IMR-90 (cell line): ENCODE measurements around the gene SELENOV. TPM values are rescaled to one million over a fixed set of nuclear protein-coding genes. Genes with fewer than 3 reads are reported as not detected.

Source experiments
- ATAC-seq: fragments of 200-7000 bp; cut with Tn5 transposase; 2 replicates; pipeline ENCODE4 v1.9.1; 2020; ENCODE audit warnings: low read depth, mild to moderate bottlenecking, moderate library complexity
- BruUV-seq: library from RNA; stranded (reverse); fragments of 400-500 nt; replicated peaks from 2 replicates; lab custom pipeline; 2021; lab: Mats Ljungman, UMichigan
- CTCF ChIA-PET: fragments of 300-600 bp; formaldehyde crosslinking; extraction: SDS; loops from one replicate; lab custom pipeline; 2021; ENCODE audit warnings: antibody characterized with exemption; lab: Yijun Ruan, JAX
- POLR2A ChIA-PET: fragments of 300-600 bp; sonication (Branson Sonifier 250); formaldehyde crosslinking; loops from one replicate; lab custom pipeline; 2022; ENCODE audit warnings: antibody characterized with exemption; ENCODE audit not compliant: unreplicated experiment; lab: Charles Lee
- DNase-seq: peaks from one replicate; pipeline ENCODE4 v3.0.0; 2013
- H2AFZ ChIP-seq: replicated peaks from 2 replicates; pipeline ENCODE3; 2013; ENCODE audit warnings: low read length, mild to moderate bottlenecking; ENCODE audit not compliant: poor library complexity
- H2AK5ac ChIP-seq: 2 replicates; pipeline ENCODE4 v1.6.1; 2013; ENCODE audit warnings: low read depth, low read length, inconsistent platforms
- H2AK9ac ChIP-seq: replicated peaks from 2 replicates; pipeline ENCODE3; 2013; ENCODE audit warnings: mild to moderate bottlenecking, low read depth, low read length, moderate library complexity; ENCODE audit not compliant: poor library complexity
- H2BK120ac ChIP-seq: 2 replicates; pipeline ENCODE4 v1.6.1; 2013; ENCODE audit warnings: low read depth, low read length, inconsistent platforms
- H2BK15ac ChIP-seq: 3 replicates; pipeline ENCODE4 v1.6.1; 2013; ENCODE audit warnings: low read depth, low read length, inconsistent platforms
- H2BK20ac ChIP-seq: 2 replicates; pipeline ENCODE4 v1.6.1; 2013; ENCODE audit warnings: low read depth, mild to moderate bottlenecking, inconsistent platforms, low read length, moderate library complexity
- H2BK5ac ChIP-seq: 2 replicates; pipeline ENCODE4 v1.6.1; 2013; ENCODE audit warnings: mild to moderate bottlenecking, low read depth, low read length, inconsistent platforms; ENCODE audit not compliant: poor library complexity, severe bottlenecking
- H3K14ac ChIP-seq: replicated peaks from 2 replicates; pipeline ENCODE4 v1.6.1; 2013; ENCODE audit warnings: low read depth, low read length, inconsistent platforms
- H3K18ac ChIP-seq: 2 replicates; pipeline ENCODE4 v1.6.1; 2013; ENCODE audit warnings: low read depth, low read length, control low read depth
- H3K23ac ChIP-seq: 2 replicates; pipeline ENCODE4 v1.6.1; 2013; ENCODE audit warnings: low read depth, low read length, inconsistent platforms
- H3K27ac ChIP-seq: 2 replicates; pipeline ENCODE4 v1.5.1; 2013; ENCODE audit warnings: mild to moderate bottlenecking, control low read depth, low read length; ENCODE audit not compliant: insufficient read depth
- H3K27me3 ChIP-seq: 2 replicates; pipeline ENCODE4 v1.6.1; 2013; ENCODE audit warnings: low read length; ENCODE audit not compliant: control insufficient read depth, insufficient read depth
- H3K36me3 ChIP-seq: 2 replicates; pipeline ENCODE4 v1.6.1; 2013; ENCODE audit warnings: low read length, mixed read lengths; ENCODE audit not compliant: control insufficient read depth, insufficient read depth
- H3K4ac ChIP-seq: 2 replicates; pipeline ENCODE4 v1.6.1; 2013; ENCODE audit warnings: low read depth, low read length, inconsistent platforms
- H3K4me1 ChIP-seq: 2 replicates; pipeline ENCODE4 v1.6.1; 2013; ENCODE audit warnings: low read length, mixed read lengths; ENCODE audit not compliant: control insufficient read depth, insufficient read depth
- H3K4me2 ChIP-seq: 2 replicates; pipeline ENCODE4 v1.6.1; 2013; ENCODE audit warnings: low read depth, mild to moderate bottlenecking, control low read depth, low read length, moderate library complexity
- H3K4me3 ChIP-seq: 2 replicates; pipeline ENCODE4 v1.5.1; 2013; ENCODE audit warnings: low read depth, mild to moderate bottlenecking, control low read depth, low read length, moderate library complexity; ENCODE audit not compliant: insufficient read depth
- H3K56ac ChIP-seq: 2 replicates; pipeline ENCODE4 v1.6.1; 2013; ENCODE audit warnings: low read length, inconsistent platforms; ENCODE audit not compliant: insufficient read depth; ENCODE audit errors: extremely low read depth
- H3K79me1 ChIP-seq, 2 experiments: 2 replicates each; pipeline ENCODE4 v1.6.1; 2013; ENCODE audit warnings: low read length in 2 of 2, inconsistent platforms in 1 of 2, low read depth in 1 of 2
- H3K9ac ChIP-seq: 2 replicates; pipeline ENCODE4 v1.6.1; 2013; ENCODE audit warnings: low read depth, low read length, control low read depth
- H3K9me1 ChIP-seq: 2 replicates; pipeline ENCODE4 v1.6.1; 2013; ENCODE audit warnings: low read length, inconsistent platforms; ENCODE audit not compliant: insufficient read depth
- H3K9me3 ChIP-seq: 2 replicates; pipeline ENCODE4 v1.6.1; 2013; ENCODE audit warnings: low read length; ENCODE audit not compliant: control insufficient read depth, insufficient read depth
- H4K20me1 ChIP-seq: 2 replicates; pipeline ENCODE4 v1.6.1; 2013; ENCODE audit warnings: low read length, inconsistent platforms; ENCODE audit not compliant: insufficient read depth
- H4K5ac ChIP-seq: 2 replicates; pipeline ENCODE4 v1.6.1; 2013; ENCODE audit warnings: mild to moderate bottlenecking, low read depth, low read length, control low read depth
- H4K8ac ChIP-seq, 2 experiments: 2 replicates each; pipeline ENCODE4 v1.6.1; 2013; ENCODE audit warnings: low read depth in 2 of 2, low read length in 2 of 2, control low read depth in 1 of 2, inconsistent platforms in 1 of 2
- H4K91ac ChIP-seq: 2 replicates; pipeline ENCODE4 v1.6.1; 2013; ENCODE audit warnings: low read depth, low read length, inconsistent platforms; ENCODE audit not compliant: insufficient read depth
- BHLHE40 ChIP-seq: fragments of 150-350 bp; IDR thresholded peaks from 2 replicates; pipeline ENCODE4 v1.6.1; 2016; ENCODE audit warnings: mild to moderate bottlenecking, low read depth, low read length
- CHD1 ChIP-seq: IDR thresholded peaks from 2 replicates; pipeline ENCODE4 v1.6.1; 2012; ENCODE audit warnings: low read depth, low read length, improper control_type of control experiment
- FOS ChIP-seq: fragments of 150-350 bp; IDR thresholded peaks from 2 replicates; pipeline ENCODE4 v1.6.1; 2016; ENCODE audit warnings: low read depth, low read length
- MAFK ChIP-seq: IDR thresholded peaks from 2 replicates; pipeline ENCODE4 v1.6.1; 2012; ENCODE audit warnings: low read depth, low read length, improper control_type of control experiment
- MAZ ChIP-seq: IDR thresholded peaks from 2 replicates; pipeline ENCODE4 v1.6.1; 2012; ENCODE audit warnings: low read depth, mild to moderate bottlenecking, low read length, improper control_type of control experiment, moderate library complexity, borderline replicate concordance
- MXI1 ChIP-seq: IDR thresholded peaks from 2 replicates; pipeline ENCODE4 v1.6.1; 2012; ENCODE audit warnings: low read depth, mild to moderate bottlenecking, low read length, moderate library complexity, borderline replicate concordance
- POLR2A ChIP-seq: IDR thresholded peaks from 2 replicates; pipeline ENCODE4 v1.6.1; 2012; ENCODE audit warnings: mild to moderate bottlenecking, low read depth, low read length
- RCOR1 ChIP-seq: IDR thresholded peaks from 2 replicates; pipeline ENCODE4 v1.6.1; 2012; ENCODE audit warnings: mild to moderate bottlenecking, low read length, improper control_type of control experiment; ENCODE audit not compliant: insufficient replicate concordance
- SMC3 ChIP-seq: fragments of 150-350 bp; IDR thresholded peaks from 2 replicates; pipeline ENCODE4 v1.6.1; 2016; ENCODE audit warnings: low read depth, mild to moderate bottlenecking, antibody characterized with exemption, low read length, moderate library complexity
- WGBS, 2 experiments: methylation state at CpG; one replicate each; pipeline versions ENCODE4 v1.1.5 to v1.1.7; 2013; ENCODE audit warnings: missing lambda C conversion rate in 2 of 2; ENCODE audit not compliant: insufficient read length in 1 of 2; ENCODE audit errors: extremely low coverage in 2 of 2; 5-methylcytosine and 5-hydroxymethylcytosine counted together
- dilution Hi-C: fragments of 300-500 bp; cut with HindIII; formaldehyde crosslinking; loops from one replicate; pipeline ENCODE4 v1.14.3; 2018; ENCODE audit warnings: low sequenced_read_pairs; ENCODE audit not compliant: unreplicated experiment
- in situ Hi-C: fragments of 300-500 bp; cut with MboI; formaldehyde crosslinking; loops from 3 replicates; pipeline ENCODE4 v1.14.3; 2019; ENCODE audit warnings: low sequenced_read_pairs, inconsistent platforms, mixed read lengths
- intact Hi-C: fragments of 100-400 bp; cut with micrococcal nuclease; formaldehyde crosslinking; loops from 2 replicates; pipeline ENCODE4 v1.10.0; 2022
- polyA plus RNA-seq, 3 experiments: library from polyadenylated mRNA; depleted of rRNA; stranded (reverse); fragments of >200 nt; gene quantifications; 2 replicates each; pipeline ENCODE4 v1.2.3, GENCODE V29; 2012; ENCODE audit warnings: low replicate concordance in 1 of 3
- total RNA-seq: library from RNA; depleted of rRNA; stranded (reverse); fragments of >200 nt; gene quantifications from 2 replicates; pipeline ENCODE4 v1.2.3, GENCODE V29; 2012
- TF ChIP-seq, protein P1 (sequence below): fragments of 150-350 bp; IDR thresholded peaks from 2 replicates; pipeline ENCODE4 v1.6.1; 2017; ENCODE audit warnings: mild to moderate bottlenecking, antibody characterized with exemption, low read length, low read depth

Gene SELENOV
- total and polyA plus RNA-seq, 2 of the 4 experiments (the other 2 are of a cell fraction) = not detected

- dilution Hi-C loops (no loop called here), in situ Hi-C loops (no loop called here), intact Hi-C loops (no loop called here)
- Histone ChIP-seq H2BK20ac (no peak overlapping the region), H3K18ac (no peak overlapping the region), H3K23ac (no peak overlapping the region), H4K91ac (no peak overlapping the region), H2BK15ac (no peak overlapping the region), H3K27me3 (no peaks in the 10 kb centered on the region), H3K4me1 (no peaks in the 10 kb centered on the region), H2AK9ac (no peak overlapping the region), H3K9me1 (peaks cover 2% of the 10 kb centered on the region; the same call in 1 of the 2 replicates), H3K14ac (no peak overlapping the region), H3K4me3 (no peak overlapping the region), H3K36me3 (peaks cover 93% of the 10 kb centered on the region), H3K4me2 (no peak overlapping the region), H3K9ac (no peak overlapping the region), H2AK5ac (no peak overlapping the region), H3K27ac (no peak overlapping the region), H2BK120ac (no peak overlapping the region), H3K9me3 (no peaks in the 10 kb centered on the region), H3K56ac (no peak overlapping the region), H4K20me1 (peaks cover 22% of the 10 kb centered on the region), H3K4ac (no peak overlapping the region), H4K5ac (no peak overlapping the region), H3K79me1 (peaks cover 15 to 23% of the 10 kb centered on the region in 2 experiments; a peak in 3 of 4 replicates), H2BK5ac (no peak overlapping the region), H4K8ac (no peak overlapping the region), H2AFZ (no peak overlapping the region)
- ChIA-PET CTCF (no interaction called here), POLR2A (no interaction called here)
- BruUV-seq = no TSS peak
- DNase-seq (no peak), ATAC-seq (no peak)
- WGBS, 2 experiments = 100% methylated on average over 1 of the region's 6 CpGs; no CpG with 5 or more reads in 1 of the 2 experiments
- TF ChIP-seq SMC3 (no peak), RCOR1 (no peak), MAFK (no peak), FOS (no peak), CHD1 (no peak), POLR2A (no peak), BHLHE40 (no peak), MXI1 (no peak), MAZ (no peak)
- TF ChIP-seq, protein P1, sequence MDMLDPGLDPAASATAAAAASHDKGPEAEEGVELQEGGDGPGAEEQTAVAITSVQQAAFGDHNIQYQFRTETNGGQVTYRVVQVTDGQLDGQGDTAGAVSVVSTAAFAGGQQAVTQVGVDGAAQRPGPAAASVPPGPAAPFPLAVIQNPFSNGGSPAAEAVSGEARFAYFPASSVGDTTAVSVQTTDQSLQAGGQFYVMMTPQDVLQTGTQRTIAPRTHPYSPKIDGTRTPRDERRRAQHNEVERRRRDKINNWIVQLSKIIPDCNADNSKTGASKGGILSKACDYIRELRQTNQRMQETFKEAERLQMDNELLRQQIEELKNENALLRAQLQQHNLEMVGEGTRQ = no peak
Observed at GRCh38 chr19:39469567-39469966, 45.4 kb upstream of the SELENOV start.
